22Rv1 (cell line): ENCODE results near the gene LLGL1.

Source experiments
- H3K27ac ChIP-seq: fragments of 450-650 bp; 2 replicates; pipeline ENCODE4 v1.5.1; 2017
- CTCF ChIP-seq: fragments of 450-650 bp; IDR thresholded peaks from 2 replicates; pipeline ENCODE4 v1.5.1; 2017; ENCODE audit warnings: mild to moderate bottlenecking
- ZFX ChIP-seq: fragments of 450-650 bp; IDR thresholded peaks from 2 replicates; pipeline ENCODE4 v1.6.1; 2017; ENCODE audit warnings: antibody characterized with exemption, borderline replicate concordance

Gene LLGL1

GRCh38 chr17:18257982-18258355 is 32.5 kb downstream of the LLGL1 start:
- peak overlapping the region; percentile 87 for H3K27ac ChIP-seq
- TF ChIP-seq ZFX (no peak), CTCF (no peak)

DNA sequence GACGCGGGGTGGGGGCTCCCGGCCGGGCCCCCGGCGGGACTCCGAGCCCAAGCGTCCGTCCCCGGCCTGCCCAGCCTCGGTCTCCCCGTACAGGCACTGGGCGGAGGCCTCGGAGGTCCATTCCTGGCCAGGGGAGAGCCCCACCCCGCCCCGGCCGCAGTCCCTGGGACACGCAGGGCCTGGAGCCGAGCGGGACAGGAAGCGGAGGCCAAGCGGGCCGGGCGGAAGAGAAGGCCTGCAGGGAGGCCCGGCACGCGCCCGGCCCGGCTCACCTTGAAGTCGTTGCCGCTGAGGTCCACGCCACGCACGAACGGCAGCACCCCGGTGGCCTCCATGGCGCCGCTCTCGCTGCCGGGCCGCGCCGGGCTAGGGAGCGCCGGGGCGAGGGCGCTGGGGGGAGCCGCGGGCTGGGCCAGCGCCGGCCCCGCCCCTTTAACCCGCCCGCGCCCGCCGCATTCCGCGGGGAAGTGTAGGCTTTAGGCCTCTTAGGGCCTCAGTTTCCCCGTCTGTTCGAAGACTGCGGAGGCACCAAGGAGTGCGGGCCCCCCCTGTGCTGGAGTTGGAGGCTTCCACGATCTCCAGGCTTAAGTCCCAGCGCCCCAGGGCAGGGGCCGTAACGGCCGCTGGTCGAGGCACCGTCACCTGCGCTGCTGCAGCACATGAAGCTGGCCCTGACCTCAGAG is 33.1 kb downstream of the LLGL1 start, which contains the start of gene FLII:
FLII (minus strand) TSS at position 383 of the 683 bp plus-strand sequence; CDS start at position 335, 48 bp downstream.
- H3K27ac ChIP-seq: peak within 1 kb of the TSS; percentile 87
- TF ChIP-seq ZFX: no peak

DNA sequence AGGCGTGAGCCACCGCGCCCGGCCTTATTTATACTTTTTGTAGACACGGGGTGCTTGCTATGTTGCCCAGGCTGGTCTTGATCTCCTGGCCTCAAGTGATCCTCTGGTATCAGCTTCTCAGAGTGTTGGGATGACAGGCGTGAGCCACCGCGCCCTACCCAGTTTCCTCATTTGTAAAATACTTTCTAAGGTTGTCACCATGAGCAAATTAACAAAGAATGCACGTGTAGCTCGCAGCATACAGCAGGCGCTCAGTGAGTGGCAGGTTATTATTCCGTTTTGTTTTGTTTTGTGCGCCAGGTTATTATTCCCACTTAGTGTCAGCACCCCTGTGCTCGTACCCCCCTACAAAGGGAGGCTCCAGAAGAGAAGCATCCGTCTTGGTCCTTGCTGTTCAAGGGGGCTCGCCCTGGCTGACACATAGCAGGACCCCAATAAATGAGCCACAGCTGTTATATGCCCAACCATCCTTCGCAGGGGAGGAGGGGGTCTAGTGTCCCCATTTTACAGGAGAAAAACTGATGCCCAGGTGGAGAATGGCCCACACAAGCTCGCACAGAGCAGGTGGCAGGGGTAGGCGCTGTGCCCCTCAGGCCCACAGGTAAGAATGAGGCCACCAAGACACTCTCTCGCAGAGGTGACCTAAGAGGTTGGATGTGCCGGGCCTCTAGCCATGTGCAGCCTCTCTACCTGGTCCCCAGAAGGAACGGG is 34.3 kb downstream of the LLGL1 start:
- H3K27ac ChIP-seq: peak overlapping the region; percentile 87

GRCh38 chr17:18260332-18261145 is 35.1 kb downstream of the LLGL1 start, which contains the start of gene MIEF2:
TSS of gene MIEF2 (plus strand) at chr17:18260662. CDS start at chr17:18262721, 2,059 bp downstream.
- no peak for TF ChIP-seq ZFX

More for the DNA sequence above, 34.3 kb downstream of the LLGL1 start:
- no peak for TF ChIP-seq ZFX
- TF ChIP-seq CTCF: no peak

GRCh38 chr17:18261146-18261515 is 35.7 kb downstream of the LLGL1 start:
- peak overlapping the region; percentile 87 for H3K27ac ChIP-seq
- TF ChIP-seq ZFX (no peak), CTCF (no peak)

More at GRCh38 chr17:18260332-18261145, 35.1 kb downstream of the LLGL1 start, which contains the start of gene MIEF2:
- H3K27ac ChIP-seq: peak within 1 kb of the TSS; percentile 87

GRCh38 chr17:18261659-18262058 is 36.2 kb downstream of the LLGL1 start:
- H3K27ac ChIP-seq: peak overlapping the region; percentile 87
- no peak for TF ChIP-seq CTCF
- no peak for TF ChIP-seq ZFX

DNA sequence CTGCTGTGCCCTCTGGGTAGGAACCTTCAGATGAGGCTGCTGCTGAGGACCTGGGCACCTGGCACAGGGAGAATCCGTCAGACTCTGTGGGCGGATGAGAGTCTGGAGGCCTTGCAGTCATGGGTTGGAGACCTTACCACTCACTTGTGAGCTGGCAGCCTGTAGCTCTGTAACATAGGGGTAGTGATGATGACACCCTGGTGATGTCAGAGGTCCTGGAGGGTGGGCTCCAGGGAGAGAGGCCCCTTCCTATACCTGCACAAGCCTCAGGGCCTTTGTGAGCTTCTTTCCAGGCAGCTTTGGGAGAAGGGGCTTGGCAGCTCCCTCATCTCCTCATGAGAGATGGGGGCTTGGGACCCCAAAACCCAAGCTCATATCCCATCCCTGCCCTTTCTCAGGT is 36.7 kb downstream of the LLGL1 start:
- 0 out of 2 replicates have a peak overlapping the region, but pooled peaks have one; percentile 87 for H3K27ac ChIP-seq
- TF ChIP-seq CTCF (no peak), ZFX (no peak)

GRCh38 chr17:18262641-18263040 is 37.2 kb downstream of the LLGL1 start:
- TF ChIP-seq ZFX: no peak
- TF ChIP-seq CTCF: no peak
- no peak overlapping the region for H3K27ac ChIP-seq
